HL-60 (cell line): Measurements from ENCODE around the gene MERTK.

ENCODE experiments used
- DNase-seq, 2 experiments: peaks; one replicate each; pipeline ENCODE4 v3.0.0-alpha.2; 2010 to 2020; ENCODE audit warnings: low read depth in 1 of 2, low spot score in 1 of 2
- H3K27ac ChIP-seq: fragments of 250-450 bp; sonication (Bioruptor Pico); replicated peaks from 2 replicates; pipeline ENCODE4 v1.5.1; 2020; ENCODE audit warnings: mild to moderate bottlenecking, moderate library complexity
- H3K27me3 ChIP-seq: fragments of 250-450 bp; sonication (Bioruptor Pico); 2 replicates; pipeline ENCODE4 v1.5.1; 2021; ENCODE audit warnings: mild to moderate bottlenecking, moderate library complexity; ENCODE audit not compliant: insufficient read depth, poor library complexity, severe bottlenecking
- H3K4me3 ChIP-seq: replicated peaks from 2 replicates; pipeline ENCODE4 v1.5.1; 2011; ENCODE audit warnings: mild to moderate bottlenecking, control low read depth, low read length; ENCODE audit not compliant: insufficient read depth
- GABPA ChIP-seq: IDR thresholded peaks from 2 replicates; pipeline ENCODE4 v1.6.1; 2012; ENCODE audit warnings: low read depth
- POLR2AphosphoS5 ChIP-seq: IDR thresholded peaks from 2 replicates; pipeline ENCODE4 v1.6.1; 2012; ENCODE audit warnings: low read depth
- REST ChIP-seq: IDR thresholded peaks from 2 replicates; pipeline ENCODE4 v1.6.1; 2012; ENCODE audit warnings: low read depth; ENCODE audit not compliant: insufficient replicate concordance
- SPI1 ChIP-seq: IDR thresholded peaks from 2 replicates; pipeline ENCODE4 v1.6.1; 2012; ENCODE audit warnings: low read depth, mild to moderate bottlenecking, borderline replicate concordance
- TF ChIP-seq, protein P1 (sequence below): IDR thresholded peaks from one replicate; pipeline ENCODE4 v1.5.1; 2011; ENCODE audit warnings: low read length, control low read depth, inconsistent platforms; ENCODE audit not compliant: insufficient read depth

Gene MERTK

DNA sequence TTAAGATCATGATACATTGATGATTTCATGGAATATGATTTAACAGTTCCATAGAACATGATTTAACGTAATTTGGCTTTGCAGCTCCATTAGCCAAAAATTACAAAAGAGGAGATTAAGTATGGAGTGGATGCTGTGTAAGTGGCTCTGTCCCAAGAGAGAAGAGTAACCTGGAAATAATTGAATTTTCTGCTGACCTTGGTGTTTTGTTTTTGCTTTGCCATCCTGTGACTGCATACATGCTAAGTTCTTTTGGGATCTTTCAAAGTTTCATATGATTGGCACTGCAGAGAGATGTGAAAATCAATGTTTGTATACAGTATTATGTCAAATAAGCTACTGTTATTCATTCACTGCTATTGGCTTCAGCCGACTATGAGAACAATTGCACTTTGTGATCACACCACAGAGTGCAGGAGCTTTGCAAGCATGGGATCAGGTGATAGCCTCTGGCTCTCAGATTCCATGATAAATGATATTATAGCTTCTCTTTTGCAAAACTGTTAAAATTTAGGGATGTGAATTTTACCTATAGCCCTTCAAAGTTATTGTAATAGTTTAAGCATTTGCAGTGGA lies 110.6 kb downstream of the MERTK start:
- TF ChIP-seq GABPA (no peak), REST (no peak), POLR2AphosphoS5 (no peak), SPI1 (no peak)
- TF ChIP-seq, protein P1, sequence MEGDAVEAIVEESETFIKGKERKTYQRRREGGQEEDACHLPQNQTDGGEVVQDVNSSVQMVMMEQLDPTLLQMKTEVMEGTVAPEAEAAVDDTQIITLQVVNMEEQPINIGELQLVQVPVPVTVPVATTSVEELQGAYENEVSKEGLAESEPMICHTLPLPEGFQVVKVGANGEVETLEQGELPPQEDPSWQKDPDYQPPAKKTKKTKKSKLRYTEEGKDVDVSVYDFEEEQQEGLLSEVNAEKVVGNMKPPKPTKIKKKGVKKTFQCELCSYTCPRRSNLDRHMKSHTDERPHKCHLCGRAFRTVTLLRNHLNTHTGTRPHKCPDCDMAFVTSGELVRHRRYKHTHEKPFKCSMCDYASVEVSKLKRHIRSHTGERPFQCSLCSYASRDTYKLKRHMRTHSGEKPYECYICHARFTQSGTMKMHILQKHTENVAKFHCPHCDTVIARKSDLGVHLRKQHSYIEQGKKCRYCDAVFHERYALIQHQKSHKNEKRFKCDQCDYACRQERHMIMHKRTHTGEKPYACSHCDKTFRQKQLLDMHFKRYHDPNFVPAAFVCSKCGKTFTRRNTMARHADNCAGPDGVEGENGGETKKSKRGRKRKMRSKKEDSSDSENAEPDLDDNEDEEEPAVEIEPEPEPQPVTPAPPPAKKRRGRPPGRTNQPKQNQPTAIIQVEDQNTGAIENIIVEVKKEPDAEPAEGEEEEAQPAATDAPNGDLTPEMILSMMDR, result no peak
- H3K4me3 ChIP-seq, result no peak overlapping the region
- no peaks in the 10 kb centered on the region for H3K27me3 ChIP-seq
- DNase-seq, result no peak
- H3K27ac ChIP-seq, result no peak overlapping the region

- TF ChIP-seq POLR2AphosphoS5, result no peak
- TF ChIP-seq SPI1, result no peak
- TF ChIP-seq REST, result no peak
- TF ChIP-seq, protein P1, result no peak
- DNase-seq, result peak in 1 of 2 experiments; percentile 38
- no peak overlapping the region for H3K27ac ChIP-seq
- no peak overlapping the region for H3K4me3 ChIP-seq
- H3K27me3 ChIP-seq, result no peaks in the 10 kb centered on the region
Measured at GRCh38 chr2:112010751-112011150, 112.3 kb downstream of the MERTK start.

- Histone ChIP-seq H3K4me3 (no peak overlapping the region), H3K27ac (no peak overlapping the region), H3K27me3 (no peaks in the 10 kb centered on the region)
- TF ChIP-seq POLR2AphosphoS5, result no peak
- no peak for TF ChIP-seq GABPA
- TF ChIP-seq SPI1, result no peak
- TF ChIP-seq, protein P1, result no peak
- TF ChIP-seq REST, result no peak
- no peak for DNase-seq
Measured at GRCh38 chr2:112012556-112012955, 114.1 kb downstream of the MERTK start.
